ENCODE measurements around the gene TMIE.

The TMIE gene

DNA sequence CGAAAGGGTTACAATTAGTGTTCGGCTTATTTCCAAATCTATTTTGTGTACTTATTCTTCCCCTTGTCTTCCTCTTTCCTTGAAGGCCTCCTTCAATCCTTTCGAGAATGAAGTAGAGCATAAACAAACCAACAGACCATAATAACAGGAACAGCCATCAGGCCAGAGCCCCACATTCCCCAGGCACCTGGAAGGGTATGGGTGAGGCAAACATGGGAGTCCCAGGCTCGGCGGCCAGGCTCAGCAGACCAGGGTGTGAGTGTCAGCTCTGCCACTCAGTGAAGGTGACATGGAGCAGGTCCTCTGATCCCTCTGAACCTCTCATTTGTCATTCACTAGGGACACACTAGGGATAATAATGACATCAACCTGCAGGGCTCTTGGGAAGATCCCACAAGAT is 21.5 kb upstream of the TMIE start:
- H3K9ac ChIP-seq (ENCODE audit: low read length), result no peak overlapping the region
- H3K4me3 ChIP-seq (ENCODE audit: low read length), result no peak overlapping the region
- no peaks in the 10 kb centered on the region for H3K36me3 ChIP-seq (ENCODE audit: control insufficient read depth, insufficient read depth, low read length, severe bottlenecking)
- H3K4me1 ChIP-seq (ENCODE audit: control insufficient read depth, insufficient read depth, low read length), result peaks cover 18% of the 10 kb centered on the region
- H3K9me3 ChIP-seq (ENCODE audit: control insufficient read depth, low read length), result no peaks in the 10 kb centered on the region
- no peak for DNase-seq (ENCODE audit: low read depth)
- H3K27me3 ChIP-seq (replicated peaks; ENCODE audit: control insufficient read depth, insufficient read depth, low read length), result no peaks in the 10 kb centered on the region

DNA sequence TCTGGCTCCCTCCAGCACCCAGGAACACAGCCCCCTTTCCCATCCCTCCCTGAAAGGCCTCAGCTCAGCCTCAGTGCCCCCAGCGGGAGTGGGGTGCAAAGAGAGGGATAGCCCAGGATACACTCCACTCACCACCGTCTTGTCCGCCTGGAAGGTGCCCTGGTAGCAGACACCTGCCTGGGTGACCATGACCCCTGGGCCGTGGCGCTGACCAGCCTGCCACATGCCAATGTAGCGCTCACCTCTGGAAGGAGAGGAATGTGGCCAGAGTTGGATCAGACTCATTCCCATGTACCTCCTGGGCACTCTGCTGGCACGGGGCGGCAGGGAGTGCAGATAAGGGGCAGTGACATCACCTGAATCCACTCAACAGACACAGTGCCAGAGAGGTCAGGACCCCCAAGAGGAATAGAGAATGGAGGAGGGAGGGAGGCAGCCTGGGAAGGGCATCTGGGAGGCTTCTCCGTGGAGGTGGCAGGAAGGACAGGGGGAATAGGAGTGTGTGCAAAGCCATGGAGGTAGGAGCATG is 20.8 kb upstream of the TMIE start:
- no peak for DNase-seq (ENCODE audit: low read depth)
- no peaks in the 10 kb centered on the region for H3K9me3 ChIP-seq (ENCODE audit: control insufficient read depth, low read length)
- H3K4me3 ChIP-seq (ENCODE audit: low read length), result no peak overlapping the region

DNA sequence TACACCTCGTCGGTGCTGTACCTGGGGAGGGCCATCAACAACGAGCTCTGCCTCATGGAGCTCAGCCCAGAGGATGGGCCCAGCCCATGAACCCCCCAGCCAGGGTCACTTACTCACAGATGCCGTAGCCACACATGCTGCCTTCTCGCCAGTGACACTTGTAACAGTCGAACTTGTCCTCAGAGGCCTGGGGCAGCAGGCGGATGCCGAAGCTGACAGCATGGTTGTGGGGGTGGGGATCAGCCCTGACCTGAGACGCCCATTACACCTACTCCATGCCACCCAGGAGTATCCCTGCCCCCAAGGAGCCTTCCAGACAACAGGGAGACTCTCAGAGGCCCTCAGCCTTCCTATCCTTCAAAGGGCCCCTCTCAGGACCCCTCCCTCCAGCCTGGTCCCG is 19.8 kb upstream of the TMIE start:
- Histone ChIP-seq H3K27me3 (replicated peaks; ENCODE audit: control insufficient read depth, insufficient read depth, low read length) (no peaks in the 10 kb centered on the region), H3K4me3 (ENCODE audit: low read length) (no peak overlapping the region), H3K4me1 (ENCODE audit: control insufficient read depth, insufficient read depth, low read length) (peaks cover 11% of the 10 kb centered on the region), H3K9me3 (ENCODE audit: control insufficient read depth, low read length) (no peaks in the 10 kb centered on the region), H3K9ac (ENCODE audit: low read length) (no peak overlapping the region), H3K36me3 (ENCODE audit: control insufficient read depth, insufficient read depth, low read length, severe bottlenecking) (no peaks in the 10 kb centered on the region)
- DNase-seq (ENCODE audit: low read depth), result no peak

More for the DNA sequence above, 20.8 kb upstream of the TMIE start:
- Histone ChIP-seq H3K4me1 (ENCODE audit: control insufficient read depth, insufficient read depth, low read length) (peaks cover 18% of the 10 kb centered on the region), H3K36me3 (ENCODE audit: control insufficient read depth, insufficient read depth, low read length, severe bottlenecking) (no peaks in the 10 kb centered on the region), H3K9ac (ENCODE audit: low read length) (no peak overlapping the region), H3K27me3 (replicated peaks; ENCODE audit: control insufficient read depth, insufficient read depth, low read length) (no peaks in the 10 kb centered on the region)

DNA sequence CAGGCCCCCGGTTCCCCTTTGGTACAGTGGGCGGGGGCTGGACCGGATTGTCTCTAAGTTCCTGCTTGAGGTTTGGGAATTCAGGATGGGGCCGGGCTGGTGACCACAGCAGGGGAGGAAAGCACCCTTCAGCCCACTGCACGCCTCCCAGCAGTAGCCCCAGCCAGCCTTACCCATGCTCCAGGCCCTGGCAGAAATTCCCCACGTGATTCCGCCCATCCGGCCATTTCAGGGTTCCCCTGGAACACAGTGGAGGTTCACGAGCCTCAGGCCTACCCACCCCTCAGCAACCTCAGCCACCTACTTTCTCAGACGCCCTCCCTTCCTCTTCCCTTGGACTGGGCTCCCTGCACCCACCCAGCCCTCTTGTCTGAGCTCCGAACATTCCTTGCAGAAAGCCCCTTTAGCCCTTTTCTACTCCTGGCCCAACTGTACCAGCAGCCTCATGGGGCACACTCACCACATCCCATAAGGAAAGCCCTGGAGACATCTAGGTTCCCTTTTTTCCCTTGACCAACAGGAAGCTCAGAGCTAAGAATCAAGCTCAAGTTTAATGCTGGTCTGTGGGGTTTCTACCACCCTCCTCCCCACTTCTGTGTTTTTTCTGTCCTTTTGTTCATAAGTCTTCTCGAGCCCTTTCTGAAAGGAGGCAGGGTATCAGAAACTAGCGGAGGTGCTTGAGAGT is 19.2 kb upstream of the TMIE start:
- Histone ChIP-seq H3K9me3 (ENCODE audit: control insufficient read depth, low read length) (no peaks in the 10 kb centered on the region), H3K9ac (ENCODE audit: low read length) (no peak overlapping the region), H3K36me3 (ENCODE audit: control insufficient read depth, insufficient read depth, low read length, severe bottlenecking) (no peaks in the 10 kb centered on the region), H3K27me3 (replicated peaks; ENCODE audit: control insufficient read depth, insufficient read depth, low read length) (no peaks in the 10 kb centered on the region), H3K4me3 (ENCODE audit: low read length) (no peak overlapping the region), H3K4me1 (ENCODE audit: control insufficient read depth, insufficient read depth, low read length) (peaks cover 9% of the 10 kb centered on the region)
- no peak for DNase-seq (ENCODE audit: low read depth)

DNA sequence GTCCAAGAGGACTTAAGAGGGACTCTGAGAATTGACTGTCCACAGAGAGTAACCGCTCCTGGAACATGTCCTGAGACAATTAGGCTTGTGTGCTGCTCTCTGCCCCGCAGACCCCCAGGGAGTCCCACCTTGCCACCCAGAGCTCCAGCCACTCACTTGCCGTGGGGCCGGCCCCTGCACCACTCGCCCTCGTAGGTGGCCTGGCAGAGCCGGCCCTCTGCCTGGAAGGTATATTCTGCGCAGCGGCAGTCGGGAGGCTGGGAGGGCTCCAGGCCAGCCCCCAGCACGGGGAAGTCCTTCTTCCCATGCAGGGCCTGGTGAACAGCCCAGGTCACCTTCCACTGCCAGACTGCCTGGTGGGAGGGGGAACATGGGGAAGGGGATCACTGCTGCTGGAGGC is 18.2 kb upstream of the TMIE start:
- Histone ChIP-seq H3K9me3 (ENCODE audit: control insufficient read depth, low read length) (no peaks in the 10 kb centered on the region), H3K4me1 (ENCODE audit: control insufficient read depth, insufficient read depth, low read length) (no peaks in the 10 kb centered on the region), H3K9ac (ENCODE audit: low read length) (no peak overlapping the region), H3K4me3 (ENCODE audit: low read length) (no peak overlapping the region), H3K36me3 (ENCODE audit: control insufficient read depth, insufficient read depth, low read length, severe bottlenecking) (no peaks in the 10 kb centered on the region), H3K27me3 (replicated peaks; ENCODE audit: control insufficient read depth, insufficient read depth, low read length) (no peaks in the 10 kb centered on the region)
- no peak for DNase-seq (ENCODE audit: low read depth)

DNA sequence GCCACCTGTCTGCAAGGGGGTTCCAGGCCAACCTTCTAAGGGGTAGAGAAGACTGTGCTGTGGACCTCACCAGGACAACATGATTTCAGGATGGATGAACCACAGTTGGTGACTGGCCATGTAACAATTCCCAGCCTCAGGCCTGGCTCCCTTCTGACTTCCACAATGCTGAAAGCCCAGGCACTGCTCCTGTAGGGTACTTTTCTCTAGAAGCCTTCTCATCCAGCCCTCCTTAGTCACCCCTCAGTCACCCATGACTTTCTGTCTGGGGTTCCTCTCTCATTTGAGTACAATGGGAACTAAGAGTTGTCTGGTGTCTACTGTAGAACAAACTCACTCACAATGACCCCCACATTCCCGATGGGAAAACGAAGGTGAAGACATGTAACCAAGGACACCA is 16.3 kb upstream of the TMIE start:
- Histone ChIP-seq H3K4me1 (ENCODE audit: control insufficient read depth, insufficient read depth, low read length) (no peaks in the 10 kb centered on the region), H3K9me3 (ENCODE audit: control insufficient read depth, low read length) (no peaks in the 10 kb centered on the region), H3K36me3 (ENCODE audit: control insufficient read depth, insufficient read depth, low read length, severe bottlenecking) (no peaks in the 10 kb centered on the region), H3K27me3 (replicated peaks; ENCODE audit: control insufficient read depth, insufficient read depth, low read length) (peaks cover 8% of the 10 kb centered on the region), H3K4me3 (ENCODE audit: low read length) (no peak overlapping the region), H3K9ac (ENCODE audit: low read length) (no peak overlapping the region)
- no peak for DNase-seq (ENCODE audit: low read depth)

DNA sequence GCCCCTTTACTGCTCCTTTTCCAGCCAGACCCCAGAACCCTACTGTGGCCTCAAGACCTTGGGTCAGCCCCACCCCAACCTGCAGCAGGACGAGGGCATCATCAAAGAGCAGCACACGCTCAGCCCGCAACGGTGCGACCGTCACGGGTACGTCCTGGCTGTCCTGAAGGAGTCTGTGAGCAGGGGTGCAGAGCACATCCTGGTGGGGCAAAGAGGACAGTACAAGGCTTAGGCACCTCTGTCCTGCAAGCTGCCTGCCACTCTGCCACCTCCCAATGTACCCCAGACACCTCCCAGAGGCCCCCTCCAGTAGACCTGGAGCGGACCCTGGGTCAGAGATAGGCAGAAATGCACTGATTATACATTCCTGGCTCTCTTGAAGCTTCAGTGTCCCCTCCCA is 15.7 kb upstream of the TMIE start:
- no peak for DNase-seq (ENCODE audit: low read depth)
- peaks cover 9% of the 10 kb centered on the region for H3K27me3 ChIP-seq (replicated peaks; ENCODE audit: control insufficient read depth, insufficient read depth, low read length)
- H3K36me3 ChIP-seq (ENCODE audit: control insufficient read depth, insufficient read depth, low read length, severe bottlenecking), result no peaks in the 10 kb centered on the region
- no peaks in the 10 kb centered on the region for H3K9me3 ChIP-seq (ENCODE audit: control insufficient read depth, low read length)
- no peaks in the 10 kb centered on the region for H3K4me1 ChIP-seq (ENCODE audit: control insufficient read depth, insufficient read depth, low read length)
- H3K9ac ChIP-seq (ENCODE audit: low read length), result no peak overlapping the region
- no peak overlapping the region for H3K4me3 ChIP-seq (ENCODE audit: low read length)

DNA sequence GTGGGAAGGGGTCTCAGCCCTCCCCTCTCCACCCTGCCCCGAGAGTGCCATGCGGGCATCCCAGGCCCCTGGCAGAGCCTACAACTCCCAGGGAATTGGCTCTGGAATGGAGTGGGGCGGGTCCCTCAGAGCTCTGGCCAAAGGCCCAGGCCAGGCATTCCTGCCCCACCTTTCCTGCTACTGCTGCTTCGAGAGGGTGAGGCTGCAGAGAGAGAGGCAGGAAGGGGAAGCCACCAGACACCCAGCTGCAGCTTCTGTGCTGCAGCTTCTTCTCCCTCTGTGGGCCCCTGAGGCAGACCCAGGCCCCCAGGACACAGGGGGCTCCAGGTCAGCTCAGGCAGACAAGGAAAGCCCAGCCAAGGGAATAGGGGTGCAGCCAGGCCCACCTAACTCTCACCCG is 10.4 kb upstream of the TMIE start:
- peaks cover 7% of the 10 kb centered on the region for H3K4me1 ChIP-seq (ENCODE audit: control insufficient read depth, insufficient read depth, low read length)
- H3K36me3 ChIP-seq (ENCODE audit: control insufficient read depth, insufficient read depth, low read length, severe bottlenecking), result no peaks in the 10 kb centered on the region
- peaks cover 19% of the 10 kb centered on the region for H3K27me3 ChIP-seq (replicated peaks; ENCODE audit: control insufficient read depth, insufficient read depth, low read length)
- no peak for DNase-seq (ENCODE audit: low read depth)
- no peak overlapping the region for H3K9ac ChIP-seq (ENCODE audit: low read length)
- H3K4me3 ChIP-seq (ENCODE audit: low read length), result no peak overlapping the region
- H3K9me3 ChIP-seq (ENCODE audit: control insufficient read depth, low read length), result no peaks in the 10 kb centered on the region

DNA sequence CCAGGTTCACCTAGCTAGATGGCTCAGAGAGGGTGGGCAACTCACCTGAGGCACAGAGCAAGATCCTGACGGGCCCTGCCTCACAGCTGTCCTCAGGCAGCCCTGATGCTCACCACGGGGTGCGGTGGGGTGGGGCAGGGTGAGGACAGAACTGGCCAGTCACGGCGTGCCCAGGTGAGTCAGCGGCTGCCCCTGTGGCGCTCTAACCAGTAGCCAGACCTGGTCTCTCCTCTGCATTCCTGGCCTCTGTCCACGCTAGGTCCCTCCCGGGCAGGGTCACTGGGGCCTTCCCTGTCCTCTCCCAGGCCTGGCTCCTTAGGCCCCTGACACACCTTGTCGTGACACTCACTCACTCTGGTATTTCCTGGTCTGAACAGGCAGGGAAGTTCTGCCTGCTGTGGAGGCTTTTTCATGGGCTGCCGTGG is 8.6 kb upstream of the TMIE start:
- no peaks in the 10 kb centered on the region for H3K36me3 ChIP-seq (ENCODE audit: control insufficient read depth, insufficient read depth, low read length, severe bottlenecking)
- H3K4me1 ChIP-seq (ENCODE audit: control insufficient read depth, insufficient read depth, low read length), result peaks cover 7% of the 10 kb centered on the region
- no peaks in the 10 kb centered on the region for H3K9me3 ChIP-seq (ENCODE audit: control insufficient read depth, low read length)
- no peak overlapping the region for H3K4me3 ChIP-seq (ENCODE audit: low read length)
- H3K27me3 ChIP-seq (replicated peaks; ENCODE audit: control insufficient read depth, insufficient read depth, low read length), result peaks cover 19% of the 10 kb centered on the region
- no peak overlapping the region for H3K9ac ChIP-seq (ENCODE audit: low read length)
- no peak for DNase-seq (ENCODE audit: low read depth)

DNA sequence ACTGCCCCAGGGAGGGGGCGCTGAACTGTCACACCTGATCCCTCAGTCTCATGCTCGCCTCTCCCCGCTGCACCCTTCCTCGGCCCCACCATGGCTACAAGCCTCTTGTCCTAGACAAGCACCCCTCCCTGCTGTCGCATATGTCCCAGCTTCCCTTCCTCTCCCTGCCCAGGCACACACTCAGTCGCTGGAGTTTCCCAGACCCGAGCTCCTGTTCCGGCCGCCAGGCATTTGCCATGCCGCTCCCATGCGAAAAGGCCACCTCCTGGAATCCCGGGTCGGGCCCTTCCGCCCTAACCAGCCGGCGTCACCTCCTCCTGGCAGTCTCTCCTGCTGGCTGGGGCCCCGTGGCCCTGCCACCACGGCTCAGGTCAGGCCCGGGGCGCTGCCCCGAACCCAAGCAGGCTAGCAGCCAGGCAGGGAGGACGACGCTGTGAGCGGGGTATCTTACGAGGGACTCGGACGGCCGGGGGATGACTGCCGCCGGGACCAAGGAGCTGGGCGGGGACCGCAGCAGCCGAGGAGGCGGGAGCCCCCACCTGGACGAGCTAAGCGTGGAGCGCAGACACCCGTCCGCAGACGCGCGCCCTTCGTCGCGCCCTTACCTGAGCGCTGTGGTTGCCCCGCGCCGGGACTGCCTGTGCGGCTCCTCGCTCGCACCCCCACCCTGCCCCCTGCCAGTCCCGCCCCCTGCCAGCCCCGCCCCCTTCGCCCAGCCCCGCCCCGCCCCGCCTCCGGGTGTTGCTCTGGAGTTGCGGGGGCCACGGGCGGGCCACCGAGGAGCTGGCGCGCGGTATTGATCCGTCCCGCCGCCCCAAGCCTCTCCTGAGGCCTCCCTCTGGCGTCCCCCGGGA is 7.9 kb upstream of the TMIE start, which contains the start of gene ALS2CL:
Gene ALS2CL (minus strand): TSS at position 642 of the 854 bp plus-strand sequence. CDS start 4,239 bp downstream, outside the sequence.
- no peaks in the 10 kb centered on the region for H3K36me3 ChIP-seq (ENCODE audit: control insufficient read depth, insufficient read depth, low read length, severe bottlenecking)
- peak within 1 kb of the TSS; percentile 79 for H3K4me3 ChIP-seq (ENCODE audit: low read length)
- H3K4me1 ChIP-seq (ENCODE audit: control insufficient read depth, insufficient read depth, low read length), result peaks cover 7% of the 10 kb centered on the region
- H3K27me3 ChIP-seq (replicated peaks; ENCODE audit: control insufficient read depth, insufficient read depth, low read length), result peaks cover 19% of the 10 kb centered on the region
- peak within 1 kb of the TSS; percentile 67 for H3K9ac ChIP-seq (ENCODE audit: low read length)
- DNase-seq (ENCODE audit: low read depth), result peak; percentile 55
- H3K9me3 ChIP-seq (ENCODE audit: control insufficient read depth, low read length), result no peaks in the 10 kb centered on the region

DNA sequence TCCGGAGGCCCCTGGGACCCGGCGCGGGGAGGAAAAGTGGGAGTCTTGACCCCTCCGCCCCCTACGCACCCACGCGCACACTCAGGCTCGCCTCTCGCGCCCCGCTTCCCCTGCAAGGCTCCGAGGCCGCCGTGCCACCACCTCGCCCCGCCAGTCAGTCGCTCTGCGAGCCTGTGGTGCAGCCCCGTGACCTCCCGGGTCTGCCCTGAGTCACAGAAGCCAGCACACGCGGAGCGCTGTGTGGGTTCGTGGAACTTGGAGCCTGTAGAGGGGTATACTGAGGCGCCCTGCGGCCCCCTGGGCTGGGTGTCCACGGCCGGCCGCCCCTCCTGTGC is 7.3 kb upstream of the TMIE start:
- no peaks in the 10 kb centered on the region for H3K9me3 ChIP-seq (ENCODE audit: control insufficient read depth, low read length)
- H3K9ac ChIP-seq (ENCODE audit: low read length), result no peak overlapping the region
- peaks cover 7% of the 10 kb centered on the region for H3K4me1 ChIP-seq (ENCODE audit: control insufficient read depth, insufficient read depth, low read length)
- no peak for DNase-seq (ENCODE audit: low read depth)
- H3K36me3 ChIP-seq (ENCODE audit: control insufficient read depth, insufficient read depth, low read length, severe bottlenecking), result no peaks in the 10 kb centered on the region
- peaks cover 19% of the 10 kb centered on the region for H3K27me3 ChIP-seq (replicated peaks; ENCODE audit: control insufficient read depth, insufficient read depth, low read length)
- peak overlapping the region; percentile 46 for H3K4me3 ChIP-seq (ENCODE audit: low read length)
